ENCODE data around the gene RPF1.
"Not testable (repeated sequence)": the region's sequence is repeated elsewhere in the genome, so short reads cannot be mapped to it uniquely, and the experiment has no call there.

The RPF1 gene

GRCh38 chr1:84448704-84449103 lies 30.4 kb upstream of the RPF1 start:
- not testable (repeated sequence) for H3K9me3 ChIP-seq (ENCODE audit: insufficient read depth, low read length); H3K9ac ChIP-seq (ENCODE audit: low read length); H2AFZ ChIP-seq (ENCODE audit: low read depth, low read length); H3K79me2 ChIP-seq (ENCODE audit: low read length); H3K27me3 ChIP-seq (ENCODE audit: low read depth, low read length); H4K20me1 ChIP-seq (ENCODE audit: insufficient read depth, low read length); H3K27ac ChIP-seq (ENCODE audit: low read length); H3K4me1 ChIP-seq (ENCODE audit: low read length); H3K4me3 ChIP-seq (ENCODE audit: low read length); H3K36me3 ChIP-seq (replicated peaks; ENCODE audit: low read depth, low read length); H3K4me2 ChIP-seq (ENCODE audit: low read length)

GRCh38 chr1:84450910-84451309 lies 28.2 kb upstream of the RPF1 start:
- Histone ChIP-seq H3K9ac (ENCODE audit: low read length) (no peak overlapping the region), H3K4me3 (ENCODE audit: low read length) (no peak overlapping the region), H2AFZ (ENCODE audit: low read depth, low read length) (no peak overlapping the region), H3K79me2 (ENCODE audit: low read length) (no peaks in the 10 kb centered on the region), H3K4me2 (ENCODE audit: low read length) (no peak overlapping the region), H3K9me3 (ENCODE audit: insufficient read depth, low read length) (no peaks in the 10 kb centered on the region), H3K27me3 (ENCODE audit: low read depth, low read length) (no peaks in the 10 kb centered on the region), H3K36me3 (replicated peaks; ENCODE audit: low read depth, low read length) (no peaks in the 10 kb centered on the region), H3K27ac (ENCODE audit: low read length) (no peak overlapping the region), H4K20me1 (ENCODE audit: insufficient read depth, low read length) (no peaks in the 10 kb centered on the region), H3K4me1 (ENCODE audit: low read length) (no peaks in the 10 kb centered on the region)
- TF ChIP-seq EZH2phosphoT487 (IDR thresholded peaks at IDR 0.05; ENCODE audit: low read depth) (no peak), CTCF (IDR thresholded peaks at IDR 0.05; ENCODE audit: low read depth, low read length) (no peak)

GRCh38 chr1:84452436-84452835 lies 26.6 kb upstream of the RPF1 start:
- no peak for TF ChIP-seq CTCF (IDR thresholded peaks at IDR 0.05; ENCODE audit: low read depth, low read length)
- TF ChIP-seq EZH2phosphoT487 (IDR thresholded peaks at IDR 0.05; ENCODE audit: low read depth), result no peak
- H3K27ac ChIP-seq (ENCODE audit: low read length), result no peak overlapping the region
- H3K79me2 ChIP-seq (ENCODE audit: low read length), result no peaks in the 10 kb centered on the region
- H3K27me3 ChIP-seq (ENCODE audit: low read depth, low read length), result 0 out of 2 replicates have a peak, but pooled peaks cover 4% of the 10 kb centered on the region
- H3K4me2 ChIP-seq (ENCODE audit: low read length), result no peak overlapping the region
- H3K9me3 ChIP-seq (ENCODE audit: insufficient read depth, low read length), result no peaks in the 10 kb centered on the region
- no peak overlapping the region for H3K4me3 ChIP-seq (ENCODE audit: low read length)
- H4K20me1 ChIP-seq (ENCODE audit: insufficient read depth, low read length), result no peaks in the 10 kb centered on the region
- H2AFZ ChIP-seq (ENCODE audit: low read depth, low read length), result no peak overlapping the region
- H3K9ac ChIP-seq (ENCODE audit: low read length), result no peak overlapping the region
- no peaks in the 10 kb centered on the region for H3K4me1 ChIP-seq (ENCODE audit: low read length)
- no peaks in the 10 kb centered on the region for H3K36me3 ChIP-seq (replicated peaks; ENCODE audit: low read depth, low read length)

- TF ChIP-seq EZH2phosphoT487 (IDR thresholded peaks at IDR 0.05; ENCODE audit: low read depth), result no peak
- TF ChIP-seq CTCF (IDR thresholded peaks at IDR 0.05; ENCODE audit: low read depth, low read length), result no peak
- Histone ChIP-seq H3K36me3 (replicated peaks; ENCODE audit: low read depth, low read length) (no peaks in the 10 kb centered on the region), H3K9me3 (ENCODE audit: insufficient read depth, low read length) (no peaks in the 10 kb centered on the region), H3K27ac (ENCODE audit: low read length) (no peak overlapping the region), H3K4me1 (ENCODE audit: low read length) (no peaks in the 10 kb centered on the region), H2AFZ (ENCODE audit: low read depth, low read length) (no peak overlapping the region), H4K20me1 (ENCODE audit: insufficient read depth, low read length) (no peaks in the 10 kb centered on the region), H3K27me3 (ENCODE audit: low read depth, low read length) (no peaks in the 10 kb centered on the region), H3K79me2 (ENCODE audit: low read length) (no peaks in the 10 kb centered on the region), H3K4me2 (ENCODE audit: low read length) (no peak overlapping the region), H3K9ac (ENCODE audit: low read length) (no peak overlapping the region), H3K4me3 (ENCODE audit: low read length) (no peak overlapping the region)
Observed at GRCh38 chr1:84462118-84462517, 16.9 kb upstream of the RPF1 start.

DNA sequence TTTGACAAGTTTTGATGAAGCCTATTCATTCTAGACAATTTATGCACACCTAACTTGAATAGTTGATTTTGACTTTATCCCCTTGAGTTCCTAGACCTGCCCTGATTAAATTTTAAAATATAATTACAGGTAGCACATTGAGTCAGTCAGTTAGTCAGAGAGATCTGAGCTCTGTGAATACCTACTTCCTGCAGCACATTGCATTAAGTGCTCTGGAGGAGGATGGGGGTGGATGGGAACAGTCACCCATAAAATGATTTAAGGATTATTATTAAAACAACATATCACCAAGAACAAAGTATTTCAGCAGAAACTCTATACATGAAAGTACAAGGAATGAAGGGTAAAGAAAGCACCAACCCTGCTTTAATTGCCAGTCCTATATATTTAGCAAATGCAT lies 11.8 kb upstream of the RPF1 start:
- Histone ChIP-seq H3K4me2 (ENCODE audit: low read length) (no peak overlapping the region), H3K9me3 (ENCODE audit: insufficient read depth, low read length) (no peaks in the 10 kb centered on the region), H3K79me2 (ENCODE audit: low read length) (no peaks in the 10 kb centered on the region), H3K27me3 (ENCODE audit: low read depth, low read length) (no peaks in the 10 kb centered on the region), H3K36me3 (replicated peaks; ENCODE audit: low read depth, low read length) (no peaks in the 10 kb centered on the region), H3K27ac (ENCODE audit: low read length) (no peak overlapping the region), H3K9ac (ENCODE audit: low read length) (no peak overlapping the region), H4K20me1 (ENCODE audit: insufficient read depth, low read length) (no peaks in the 10 kb centered on the region), H3K4me1 (ENCODE audit: low read length) (no peaks in the 10 kb centered on the region), H2AFZ (ENCODE audit: low read depth, low read length) (no peak overlapping the region), H3K4me3 (ENCODE audit: low read length) (no peak overlapping the region)
- TF ChIP-seq CTCF (IDR thresholded peaks at IDR 0.05; ENCODE audit: low read depth, low read length), result no peak
- no peak for TF ChIP-seq EZH2phosphoT487 (IDR thresholded peaks at IDR 0.05; ENCODE audit: low read depth)

Data from OCI-LY3 (cell line).